Cardiac fibroblast (primary cell): ENCODE data around the gene JARID2.
"Not testable (repeated sequence)": the region's sequence is repeated elsewhere in the genome, so short reads cannot be mapped to it uniquely, and the experiment has no call there.

Experiments used
- DNase-seq, 2 donors: peaks; one replicate each; pipeline versions ENCODE4 v3.0.0 to v3.0.0-alpha.2; 2010; ENCODE audit warnings: low read depth in 2 of 2
- H3K4me3 ChIP-seq, 2 donors: replicated peaks in 1 of 2; 1 replicate in 1 of 2; 2 replicates in 1 of 2; pipeline ENCODE4 v1.5.1; 2011; ENCODE audit warnings: low read depth in 2 of 2, low read length in 2 of 2, mild to moderate bottlenecking in 2 of 2, moderate library complexity in 1 of 2
- CTCF ChIP-seq: IDR thresholded peaks from one replicate; pipeline ENCODE4 v1.5.1; 2011; ENCODE audit warnings: low read depth, mild to moderate bottlenecking, low read length, inconsistent platforms

Gene JARID2

GRCh38 chr6:15317934-15318902 lies 72.3 kb downstream of the JARID2 start:
- no peak for TF ChIP-seq CTCF
- no peak overlapping the region for H3K4me3 ChIP-seq
- DNase-seq = peak in 1 of 2 donors; percentile 21

GRCh38 chr6:15319677-15320076 lies 73.8 kb downstream of the JARID2 start:
- no peak overlapping the region for H3K4me3 ChIP-seq
- DNase-seq = no peak
- TF ChIP-seq CTCF = no peak

- peak; percentile 42 to 72 for DNase-seq
- no peak for TF ChIP-seq CTCF
Observed at GRCh38 chr6:15320693-15321092, 74.8 kb downstream of the JARID2 start.

GRCh38 chr6:15322184-15322583 lies 76.3 kb downstream of the JARID2 start:
- H3K4me3 ChIP-seq = no peak overlapping the region
- TF ChIP-seq CTCF = no peak
- no peak for DNase-seq

More at GRCh38 chr6:15320693-15321092, 74.8 kb downstream of the JARID2 start:
- no peak overlapping the region for H3K4me3 ChIP-seq

- no peak overlapping the region for H3K4me3 ChIP-seq
- no peak for TF ChIP-seq CTCF
- peak in 1 of 2 donors; percentile 21 for DNase-seq
Observed at GRCh38 chr6:15322781-15323536, 77.1 kb downstream of the JARID2 start.

GRCh38 chr6:15323611-15324010 lies 77.7 kb downstream of the JARID2 start:
- not testable (repeated sequence) for H3K4me3 ChIP-seq, DNase-seq

GRCh38 chr6:15324427-15324985 lies 78.6 kb downstream of the JARID2 start:
- H3K4me3 ChIP-seq = no peak overlapping the region
- no peak for TF ChIP-seq CTCF
- no peak for DNase-seq
